ENCODE results near the gene ULK4. TPM values are rescaled to one million over a fixed set of nuclear protein-coding genes. Genes with fewer than 3 reads are reported as not detected.

ULK4 gene
- total and polyA plus RNA-seq, 9 of the 15 experiments (the other 6 are each of a cell fraction or from before 2014, with no cell fraction given), result 3.0 to 5.9 (median 3.5) TPM

- TF ChIP-seq MCM7 (IDR thresholded peaks at IDR 0.05), result no peak
- no peak for TF ChIP-seq BCL6 (CRISPR knock-in tag; IDR thresholded peaks at IDR 0.05)
- TF ChIP-seq ZNF766 (CRISPR knock-in tag; conservative IDR thresholded peaks at IDR 0.05), result peak; percentile 68; the same call in 1 of the 2 replicates
- TF ChIP-seq RFX1 (IDR thresholded peaks at IDR 0.05), result peak; percentile 99
- no peak for TF ChIP-seq TCF15 (CRISPR knock-in tag; IDR thresholded peaks at IDR 0.05)
- no peak for TF ChIP-seq MLX (CRISPR knock-in tag; conservative IDR thresholded peaks at IDR 0.05)
- TF ChIP-seq CCAR2 (IDR thresholded peaks at IDR 0.05; ENCODE audit: low read depth, low read length), result no peak
- TF ChIP-seq THAP7 (CRISPR knock-in tag; IDR thresholded peaks at IDR 0.05), result no peak
- no peak for TF ChIP-seq CTCFL (IDR thresholded peaks at IDR 0.05; ENCODE audit: borderline replicate concordance, insufficient read depth, low read depth, low read length, poor library complexity, severe bottlenecking)
- TF ChIP-seq YY1 (IDR thresholded peaks at IDR 0.05; ENCODE audit: borderline replicate concordance in 1 of 3, control insufficient read depth in 1 of 3, extremely low read depth in 1 of 3, insufficient read depth in 3 of 3, insufficient read length in 1 of 3, insufficient replicate concordance in 2 of 3, low read depth in 1 of 3, low read length in 2 of 3), result peak in 2 of 3 experiments; percentile 41 to 57
- no peak for TF ChIP-seq ZNF274 (IDR thresholded peaks at IDR 0.05; ENCODE audit: borderline replicate concordance, low read depth, low read length)
- no peak for TF ChIP-seq ZNF507 (tag; conservative IDR thresholded peaks at IDR 0.05)
- TF ChIP-seq ZNF707 (CRISPR knock-in tag; conservative IDR thresholded peaks at IDR 0.05), result no peak
- TF ChIP-seq XRCC3 (IDR thresholded peaks at IDR 0.05), result no peak
- TF ChIP-seq NCOA6 (IDR thresholded peaks at IDR 0.05), result no peak
- TF ChIP-seq RNF219 (CRISPR knock-in tag; IDR thresholded peaks at IDR 0.05), result no peak
- no peak for TF ChIP-seq GATA2 (CRISPR knock-in tag; IDR thresholded peaks at IDR 0.05)
- no peak for TF ChIP-seq ZNF57 (CRISPR knock-in tag; IDR thresholded peaks at IDR 0.05)
These were observed at the start of gene ULK4 (continued) for GRCh38 chr3:41961751-41962679.

Data from K562 (cell line).